ENCODE results near the gene RANBP3L.
"Not testable (repeated sequence)": the region's sequence is repeated elsewhere in the genome, so short reads cannot be mapped to it uniquely, and the experiment has no call there.

Gene RANBP3L, protein sequence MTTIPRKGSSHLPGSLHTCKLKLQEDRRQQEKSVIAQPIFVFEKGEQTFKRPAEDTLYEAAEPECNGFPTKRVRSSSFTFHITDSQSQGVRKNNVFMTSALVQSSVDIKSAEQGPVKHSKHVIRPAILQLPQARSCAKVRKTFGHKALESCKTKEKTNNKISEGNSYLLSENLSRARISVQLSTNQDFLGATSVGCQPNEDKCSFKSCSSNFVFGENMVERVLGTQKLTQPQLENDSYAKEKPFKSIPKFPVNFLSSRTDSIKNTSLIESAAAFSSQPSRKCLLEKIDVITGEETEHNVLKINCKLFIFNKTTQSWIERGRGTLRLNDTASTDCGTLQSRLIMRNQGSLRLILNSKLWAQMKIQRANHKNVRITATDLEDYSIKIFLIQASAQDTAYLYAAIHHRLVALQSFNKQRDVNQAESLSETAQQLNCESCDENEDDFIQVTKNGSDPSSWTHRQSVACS
- 0 to 0.07 reads per million in 2 donors for total RNA-seq

DNA sequence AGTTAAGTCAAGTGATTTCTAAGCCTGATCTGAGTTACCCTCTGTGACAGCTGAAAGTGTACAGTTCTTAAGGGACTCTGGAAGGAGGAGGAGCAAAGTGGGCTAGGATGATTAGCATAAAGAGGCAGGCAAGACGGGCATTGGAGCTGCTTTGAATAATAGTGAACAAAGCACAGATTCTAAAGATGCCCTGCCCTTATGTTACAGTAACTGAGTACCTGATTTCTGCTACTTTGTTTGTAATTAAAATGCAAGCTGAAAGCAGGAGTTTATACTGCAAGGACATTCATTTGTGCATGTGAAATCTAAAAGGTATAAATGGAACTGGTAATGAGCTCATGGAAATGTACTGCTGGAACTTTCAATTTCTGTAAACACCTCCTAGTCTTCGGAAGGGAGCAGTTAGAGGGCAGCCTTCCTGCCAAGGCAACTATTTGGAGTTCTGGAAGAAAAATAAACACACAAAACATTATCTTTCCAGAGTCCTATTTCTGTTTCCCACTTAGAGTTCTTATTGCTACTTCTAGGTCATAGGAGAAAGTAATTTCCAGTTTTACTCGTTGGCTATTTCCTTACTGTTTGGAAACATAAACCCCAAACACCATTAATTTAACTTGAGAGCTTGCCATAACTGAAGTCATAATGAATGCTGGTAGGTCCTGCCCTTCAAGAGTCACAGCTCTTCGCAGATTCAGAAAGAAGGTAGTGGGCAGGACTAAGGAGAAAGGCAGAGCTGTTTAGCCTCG is at the start of gene RANBP3L:
Gene RANBP3L, minus strand, starts transcription at position 45 of the 746 bp plus-strand sequence. CDS start 486 bp downstream, outside the sequence.
- peak in 1 of 5 experiments; percentile 6 for DNase-seq

DNA sequence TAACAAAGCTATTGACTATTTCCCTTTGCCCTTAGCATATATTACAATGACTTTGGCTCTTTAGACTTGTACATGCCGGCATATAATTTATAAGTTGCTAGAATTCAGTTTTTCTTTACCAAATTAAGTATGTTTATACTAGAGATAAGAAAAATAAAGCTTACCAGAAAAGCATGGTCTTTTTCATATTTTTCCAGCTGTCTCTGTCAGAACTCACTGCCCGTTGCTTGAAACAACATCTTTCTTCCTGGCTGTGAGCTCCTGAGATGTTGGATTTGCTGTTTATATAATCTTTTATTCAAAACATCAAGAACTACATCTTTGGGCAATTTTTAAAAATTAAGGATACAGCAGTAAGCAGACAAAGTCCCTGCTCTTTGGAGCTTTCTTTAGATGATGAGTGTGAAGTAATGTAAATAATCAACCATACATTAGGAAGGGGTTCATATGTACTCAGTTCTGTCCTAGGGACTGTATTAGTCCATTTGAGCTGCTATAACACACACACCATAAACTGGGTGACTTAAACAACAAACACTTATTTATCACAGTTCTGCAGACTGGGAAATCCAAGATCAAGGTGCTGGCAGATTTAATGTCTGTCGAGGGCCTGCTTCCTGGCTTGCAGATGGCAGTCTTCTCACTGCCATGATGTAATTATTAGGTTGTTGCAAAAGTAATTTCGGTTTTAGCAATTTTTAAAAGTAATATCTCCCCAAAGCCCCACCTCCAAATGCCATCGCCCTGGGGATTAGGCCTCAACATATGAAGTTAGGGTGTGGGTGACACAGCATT is 45.4 kb upstream of the RANBP3L start:
- DNase-seq: no peak

DNA sequence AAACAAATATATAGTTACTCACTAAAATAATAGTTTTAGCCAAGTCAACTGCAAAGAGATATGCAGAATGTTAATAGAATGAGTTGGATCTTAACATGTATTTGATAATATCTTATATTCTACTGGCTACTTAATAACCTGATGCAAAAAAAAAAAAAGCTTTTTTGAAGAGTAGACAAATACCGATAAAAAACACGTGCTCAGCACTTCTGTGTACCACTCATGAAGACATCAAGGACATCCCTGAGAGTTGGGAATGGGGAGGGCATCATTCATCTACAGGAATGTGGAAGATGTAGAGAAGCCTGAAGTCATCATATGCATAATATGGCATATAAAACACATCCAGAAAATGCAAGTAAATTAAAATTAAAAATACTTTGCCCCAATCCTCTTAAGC is 43.2 kb upstream of the RANBP3L start:
- no peak for DNase-seq

DNA sequence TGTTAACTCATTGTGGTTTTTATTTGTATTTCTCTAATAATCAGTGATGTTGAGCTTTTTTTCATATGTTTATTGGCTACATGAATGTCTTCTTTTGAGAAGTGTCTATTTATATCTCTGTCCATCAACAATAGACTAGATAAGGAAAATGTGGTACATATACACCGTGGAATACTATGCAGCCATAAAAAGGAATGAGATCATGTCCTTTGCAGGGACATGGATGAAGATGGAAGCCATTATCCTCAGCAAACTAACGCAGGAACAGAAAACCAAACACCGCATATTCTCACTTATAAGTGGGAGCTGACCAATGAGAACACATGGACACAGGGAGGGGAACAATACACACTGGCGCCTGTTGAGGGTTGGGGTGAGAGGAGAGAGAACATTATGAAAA is 40.0 kb upstream of the RANBP3L start:
- DNase-seq: not testable (repeated sequence)

DNA sequence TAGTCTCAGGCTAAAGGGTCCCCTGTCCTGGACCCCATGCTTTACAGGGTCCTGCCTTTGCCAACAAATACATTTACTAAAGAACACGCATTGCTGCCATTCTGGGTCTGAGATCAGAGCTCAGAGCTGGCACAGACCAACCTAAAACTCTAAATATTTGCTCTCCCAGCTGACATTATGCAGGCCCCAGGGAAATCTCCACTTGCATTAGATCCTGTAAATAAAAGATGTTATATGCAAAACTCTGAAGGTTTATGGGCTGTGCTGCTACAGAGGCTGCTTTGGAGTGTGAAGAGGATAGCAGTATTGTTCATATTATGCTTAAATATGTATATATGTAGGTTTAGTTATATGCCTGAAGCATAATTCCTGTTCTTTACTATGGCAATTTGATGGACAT is 35.9 kb upstream of the RANBP3L start:
- DNase-seq: no peak

DNA sequence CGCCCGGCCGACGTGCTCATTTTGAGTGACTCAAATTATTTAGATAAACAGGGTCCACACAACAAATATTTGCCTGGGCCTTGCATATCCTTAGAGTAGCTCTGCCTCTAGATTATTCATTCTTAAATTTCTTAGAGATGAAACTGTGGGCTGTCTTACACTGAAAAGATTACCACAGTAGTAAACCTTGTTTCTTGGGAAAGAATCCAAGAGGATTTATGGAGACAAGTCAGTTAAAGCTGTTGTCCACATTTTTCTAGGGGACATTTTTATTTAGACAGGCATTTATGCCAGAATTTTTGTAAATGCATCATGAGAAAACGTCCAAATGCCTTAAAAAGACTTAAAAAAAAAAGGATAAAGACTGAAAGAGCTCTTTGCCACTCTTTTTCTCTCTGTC is 32.6 kb upstream of the RANBP3L start:
- DNase-seq: no peak

DNA sequence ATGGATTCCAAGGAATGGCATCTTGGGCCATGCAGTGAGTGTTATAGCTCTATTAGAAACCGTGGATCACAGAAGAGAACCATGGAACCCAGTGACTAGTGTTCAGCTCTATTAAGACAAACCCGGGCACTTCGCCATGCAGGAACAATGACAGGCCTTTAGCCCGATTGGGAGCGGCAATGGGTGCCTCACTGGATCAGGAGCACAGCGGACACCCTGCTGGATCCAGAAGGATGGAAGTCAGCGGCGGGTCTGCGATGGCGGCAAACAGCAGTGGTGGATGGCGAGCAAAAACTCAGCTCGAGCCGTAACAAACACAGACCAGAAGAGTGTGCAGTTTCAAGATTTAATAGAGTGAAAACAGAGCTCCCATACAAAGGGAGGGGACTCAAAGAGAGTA is 31.0 kb upstream of the RANBP3L start:
- not testable (repeated sequence) for DNase-seq

DNA sequence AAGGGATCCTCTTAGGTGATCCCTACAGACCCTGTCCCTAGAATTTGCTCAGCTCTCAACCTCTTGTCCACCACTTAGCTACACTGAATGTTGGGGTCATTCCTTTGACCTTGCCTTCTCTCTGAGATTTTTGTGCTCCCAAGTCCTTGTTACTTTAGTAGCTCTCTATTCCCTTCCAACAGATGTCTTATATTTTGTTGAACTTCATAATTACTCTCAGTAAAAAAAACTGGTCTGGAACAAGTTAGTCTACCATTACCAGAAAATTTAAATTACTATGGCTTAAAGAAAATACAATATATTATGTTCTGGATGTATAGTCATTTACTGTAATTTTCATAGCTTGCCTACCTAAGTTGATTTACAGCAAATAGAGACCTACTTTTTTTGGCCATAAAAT is 23.5 kb upstream of the RANBP3L start:
- DNase-seq: no peak

DNA sequence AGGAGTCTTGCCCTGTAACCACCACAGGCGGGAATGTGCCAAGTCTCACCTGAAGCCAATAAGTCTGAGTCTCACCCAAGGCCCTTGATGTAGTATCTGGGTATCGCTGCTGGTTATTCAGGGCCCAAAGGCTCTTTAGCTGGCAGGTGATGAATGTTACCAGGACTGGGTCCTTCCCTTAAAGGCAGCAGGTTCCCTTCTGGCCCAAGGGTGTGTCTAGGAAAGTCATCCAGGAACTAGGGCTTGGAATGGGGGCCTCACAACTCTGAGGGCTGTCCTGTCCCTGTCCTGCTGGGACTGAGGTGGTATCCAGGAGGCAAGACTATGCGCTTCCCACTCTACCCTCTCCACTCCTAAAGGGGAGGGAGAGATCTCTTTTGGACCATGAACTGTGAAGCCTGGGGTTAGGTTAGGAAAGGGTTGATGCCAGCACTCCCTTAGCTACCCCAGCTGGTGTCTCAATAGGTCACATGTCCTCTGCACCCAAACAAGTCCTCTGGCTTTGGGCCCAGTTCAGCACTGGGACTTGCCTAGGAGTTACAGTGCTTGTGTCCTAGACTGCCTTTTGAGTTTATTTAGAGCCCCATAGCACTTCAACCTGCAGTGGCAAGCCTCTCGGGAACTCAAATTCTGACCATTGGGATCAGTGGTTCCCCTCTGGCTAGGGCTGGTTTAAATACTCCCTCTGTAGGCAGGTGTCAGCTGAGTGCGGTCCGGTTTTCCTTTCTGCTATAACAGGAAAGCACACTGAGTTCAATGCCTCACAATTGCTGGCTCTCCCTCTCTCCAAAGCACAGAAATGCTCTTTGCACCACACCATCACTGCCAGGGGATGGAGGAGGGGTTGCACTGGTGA is 22.5 kb upstream of the RANBP3L start:
- DNase-seq: no peak

DNA sequence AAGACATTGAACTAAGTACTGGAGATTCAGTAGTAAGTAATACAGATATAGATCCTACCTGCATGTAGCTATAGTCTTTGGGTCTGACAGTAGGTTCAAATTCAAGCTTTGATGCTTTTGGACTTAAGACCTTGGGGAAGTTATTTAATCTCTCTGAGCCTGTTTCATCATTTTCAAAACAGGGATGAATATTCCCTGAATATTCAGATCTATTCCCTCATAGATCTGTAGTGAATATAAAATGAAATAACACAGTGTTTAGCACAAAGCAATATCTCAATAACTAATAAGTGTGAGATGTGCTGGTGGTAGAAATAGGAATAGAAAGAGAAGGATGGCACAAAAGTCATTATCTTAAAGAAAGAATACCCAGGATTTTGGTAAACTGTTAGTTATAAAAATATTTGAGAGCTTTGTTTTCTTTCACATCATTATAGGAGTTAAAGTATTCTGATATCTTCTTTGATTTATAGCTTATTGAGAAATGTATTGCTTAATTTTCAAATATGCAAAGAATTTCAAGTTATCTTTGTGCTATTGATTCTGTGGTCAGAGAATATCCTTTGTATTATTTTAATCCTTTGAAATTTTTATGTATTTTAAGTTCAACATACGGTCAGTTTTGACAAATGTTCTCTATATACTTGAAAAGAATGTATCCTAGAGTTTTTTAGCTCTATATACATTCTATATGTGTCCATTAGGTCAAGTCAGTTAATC is 11.4 kb upstream of the RANBP3L start:
- no peak for DNase-seq

DNA sequence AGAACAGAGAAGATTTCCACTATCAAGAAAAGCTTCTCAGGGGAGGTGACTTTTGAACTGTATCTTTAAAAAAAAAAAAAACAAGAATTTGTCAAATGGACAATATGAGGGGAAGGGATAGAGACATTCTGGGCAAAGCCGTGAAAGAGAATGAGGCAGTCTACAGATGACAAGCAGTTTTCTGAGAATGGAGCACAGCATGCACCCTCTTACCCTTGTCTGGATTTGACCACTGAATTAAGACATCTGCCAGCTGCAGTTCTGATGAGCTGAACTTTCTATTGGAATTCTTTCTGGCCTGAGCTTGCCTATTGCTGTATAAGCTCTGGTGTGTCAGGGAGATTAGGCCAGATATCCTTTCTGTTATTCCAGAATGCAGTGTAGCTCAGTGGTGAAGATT is 10.3 kb upstream of the RANBP3L start:
- DNase-seq: no peak

DNA sequence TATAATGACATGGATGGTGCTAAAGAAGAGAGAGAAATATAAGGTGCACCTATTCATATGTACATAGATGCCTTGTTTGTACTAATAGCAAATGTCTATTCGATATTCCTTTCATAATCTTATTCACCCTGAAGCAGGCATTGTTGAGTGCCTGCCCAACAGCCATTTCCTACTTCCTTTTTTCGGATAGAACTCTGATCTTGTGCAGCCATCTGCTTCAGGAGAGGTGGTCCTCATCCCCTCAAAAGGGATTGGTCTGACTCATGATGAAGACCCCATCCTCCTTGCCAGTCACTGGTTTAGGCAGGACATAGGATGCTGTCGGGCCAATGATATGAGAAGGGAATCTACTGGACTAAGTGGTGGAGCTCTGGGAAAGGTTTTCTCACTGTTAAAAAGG is 8.4 kb upstream of the RANBP3L start:
- DNase-seq: no peak

DNA sequence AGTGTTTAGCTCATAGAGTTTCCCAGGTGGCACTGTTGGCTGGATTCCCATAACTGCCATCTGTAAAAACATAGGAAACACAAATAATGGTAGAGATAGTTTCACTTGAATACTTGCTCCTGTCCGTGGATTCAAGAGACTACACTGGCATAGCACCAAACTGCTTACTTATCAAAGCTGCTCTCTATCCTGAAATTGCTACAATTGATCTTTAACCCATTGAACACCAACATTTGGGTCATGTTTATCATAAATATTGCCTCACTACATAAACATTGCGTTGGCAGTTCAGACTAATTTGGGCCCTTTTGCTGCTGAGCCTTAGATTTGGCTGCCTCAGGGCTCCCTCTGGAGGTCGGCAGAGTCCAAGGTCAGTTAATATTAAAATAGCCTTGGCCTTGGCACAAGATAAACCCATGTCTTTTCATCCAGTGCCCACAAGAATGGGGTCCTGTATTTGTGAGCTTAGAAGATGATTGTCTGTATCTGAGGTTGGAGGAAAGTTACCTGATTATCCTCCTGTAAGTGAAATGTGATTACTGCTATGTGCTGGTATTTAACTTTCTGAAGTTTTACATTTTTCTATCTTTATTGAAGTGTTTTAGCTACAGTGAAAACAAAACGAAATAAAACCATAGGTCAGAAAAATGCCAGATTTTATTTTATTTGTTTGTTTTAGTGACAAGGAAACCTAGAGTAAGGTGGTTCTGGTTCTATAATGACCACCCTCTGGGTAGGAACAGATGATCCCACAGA is 4.0 kb upstream of the RANBP3L start:
- peak in 1 of 5 experiments; percentile 29 for DNase-seq

DNA sequence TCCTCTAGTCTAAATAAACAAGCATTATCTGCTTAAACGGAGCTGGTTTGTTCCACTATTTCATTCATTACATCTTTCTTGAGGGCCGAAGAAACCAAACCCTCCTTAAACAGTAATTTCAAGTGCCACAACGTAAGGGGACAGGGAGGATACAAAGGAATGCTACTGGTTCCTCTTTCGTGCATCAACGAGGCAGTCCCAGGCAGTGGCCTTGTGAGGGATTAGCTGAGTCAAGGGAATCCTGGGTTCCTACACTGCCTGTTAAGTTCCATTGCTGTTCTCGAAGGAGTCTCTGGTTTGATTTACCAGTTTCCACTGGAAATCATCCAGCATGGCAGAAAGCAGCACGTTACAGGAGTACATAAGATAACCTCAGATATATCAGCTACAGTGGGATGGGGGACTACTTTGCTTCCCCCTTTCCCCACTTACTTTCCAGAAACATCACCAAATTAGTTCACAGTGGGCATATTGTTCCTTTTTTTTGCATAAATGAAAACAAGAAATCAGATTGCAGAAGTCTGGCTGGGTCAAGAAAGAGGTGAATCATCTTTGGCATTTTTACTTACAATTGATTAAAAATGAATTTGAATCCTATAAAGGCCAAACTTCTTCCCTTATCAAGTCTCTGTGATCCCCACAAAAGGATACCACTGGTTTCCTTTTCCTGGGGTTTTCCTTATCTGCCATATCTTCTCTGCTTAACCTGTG is 2.5 kb upstream of the RANBP3L start:
- DNase-seq: no peak

DNA sequence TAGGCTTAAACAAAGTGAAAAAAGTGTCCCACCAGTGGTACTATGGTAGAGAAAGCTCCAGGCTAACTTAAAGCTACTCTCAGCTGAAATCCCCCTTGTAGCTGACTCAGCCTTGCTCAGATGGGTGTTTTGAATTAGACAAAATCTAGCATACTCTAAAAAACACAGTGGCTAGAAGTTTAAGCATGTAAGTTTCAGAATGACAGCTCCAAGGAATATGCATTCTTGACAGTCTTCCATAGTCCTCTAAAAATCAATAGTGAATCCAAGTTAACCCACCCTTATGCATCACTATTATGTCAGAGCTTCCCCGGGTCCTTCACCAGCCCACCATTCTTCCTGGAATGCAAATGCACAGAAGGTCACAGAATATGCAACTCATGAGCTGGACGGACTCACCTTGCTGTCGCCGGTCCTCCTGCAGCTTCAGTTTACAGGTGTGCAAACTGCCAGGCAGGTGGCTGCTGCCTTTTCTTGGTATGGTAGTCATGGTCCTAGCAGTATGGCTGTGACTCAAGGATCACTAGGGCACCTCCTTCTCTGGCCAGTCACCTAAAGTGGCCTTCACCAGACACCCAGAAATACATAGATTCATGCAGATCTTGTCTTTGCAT is 668 bp downstream of the RANBP3L start:
- DNase-seq: no peak

DNA sequence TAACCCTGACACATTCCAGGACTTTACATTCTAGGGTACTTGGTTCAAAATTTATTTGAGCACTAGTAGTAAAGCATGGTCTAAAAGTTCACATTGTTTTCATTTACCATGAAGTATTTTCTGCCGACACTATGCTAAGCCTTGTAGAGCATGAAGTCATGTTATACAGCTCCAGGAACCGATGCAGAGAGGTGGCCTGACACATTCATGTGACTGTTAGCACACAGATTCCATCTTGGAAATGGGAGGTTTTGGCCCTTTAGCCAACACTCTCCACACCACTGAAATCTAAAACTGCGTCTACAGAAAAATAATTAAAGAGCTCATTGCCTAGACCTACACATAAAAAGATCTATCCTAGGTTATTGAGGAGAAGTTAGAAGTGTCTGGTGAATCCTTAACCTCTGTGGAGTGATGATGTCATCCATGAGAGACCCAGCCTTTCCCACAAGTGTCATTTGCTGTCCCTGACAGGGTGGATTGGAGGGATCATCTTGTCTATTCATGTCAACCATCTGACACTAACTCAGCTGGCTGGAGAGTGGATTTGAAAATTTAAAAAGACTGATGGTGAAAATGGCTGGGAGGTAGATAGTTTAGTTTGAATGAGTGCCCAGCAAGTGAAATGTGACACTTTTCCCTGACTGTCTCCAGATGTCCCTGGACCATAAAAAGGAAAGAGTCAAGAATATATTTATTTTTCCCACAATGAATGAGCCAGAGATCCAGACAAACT is 1.3 kb downstream of the RANBP3L start:
- no peak for DNase-seq

DNA sequence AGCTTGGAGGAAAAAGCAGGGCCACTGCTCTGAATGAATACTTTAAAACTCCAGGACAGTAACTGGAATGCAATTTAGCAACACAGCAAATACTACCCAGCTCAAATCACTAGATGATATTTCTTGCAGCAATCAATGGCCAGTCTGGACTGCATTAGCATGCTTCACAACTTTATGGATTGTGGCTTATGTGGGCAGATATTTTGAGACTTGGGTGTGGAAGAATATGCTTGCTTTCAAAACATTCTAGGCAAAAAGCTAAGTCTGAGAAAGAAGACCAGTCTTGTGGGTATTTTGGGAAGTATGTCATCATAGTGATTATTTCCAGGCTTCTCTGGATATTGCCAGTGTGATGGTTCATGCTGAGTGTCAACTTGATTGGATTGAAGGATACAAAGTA is 3.1 kb downstream of the RANBP3L start:
- no peak for DNase-seq

DNA sequence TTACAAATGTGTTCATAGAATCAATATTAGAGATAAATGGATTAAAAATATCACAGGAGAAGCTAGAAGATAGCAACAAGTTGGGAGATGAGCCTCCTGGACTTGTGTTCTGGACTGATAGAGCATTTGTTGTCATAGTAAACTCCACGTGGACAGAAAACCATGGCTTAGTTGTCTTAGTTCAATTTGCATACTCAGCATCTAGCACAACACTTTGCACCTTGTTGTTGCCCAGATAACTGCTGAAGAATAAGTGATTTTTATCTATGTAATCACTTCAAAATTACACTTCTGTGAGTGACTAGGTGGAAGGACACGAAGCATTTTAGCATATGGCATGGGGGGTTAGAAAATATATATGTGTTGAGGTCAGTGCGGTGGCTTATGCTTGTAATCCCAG is 4.0 kb downstream of the RANBP3L start:
- no peak for DNase-seq
